ENCODE data around the gene GNAT2. TPM values are rescaled to one million over a fixed set of nuclear protein-coding genes. Genes with fewer than 3 reads are reported as not detected.

GNAT2 gene
- total RNA-seq, 1 donor from 2014 or later: not detected

DNA sequence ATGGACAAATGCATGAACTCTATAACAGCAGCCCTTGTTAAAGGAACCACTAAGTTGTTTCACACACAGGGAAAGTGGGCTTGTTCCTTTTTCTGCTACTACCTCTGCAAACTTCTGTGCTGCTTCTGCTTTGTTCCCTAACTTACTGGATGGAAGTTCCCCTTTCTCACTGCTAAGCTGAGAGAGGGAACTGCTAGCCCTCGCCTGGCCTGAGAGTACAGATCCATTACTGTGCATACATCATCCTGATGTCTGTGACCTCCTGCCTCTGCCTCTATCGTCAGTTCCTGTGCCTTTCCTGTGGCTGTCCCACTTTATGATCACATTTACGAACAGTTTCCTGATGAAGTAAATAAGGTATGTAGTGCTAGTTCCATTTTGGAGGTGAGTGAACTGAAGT lies 3.5 kb downstream of the GNAT2 start:
- FAIRE-seq: no peak
- DNase-seq (ENCODE audit: low spot score in 2 of 2): no peak

DNA sequence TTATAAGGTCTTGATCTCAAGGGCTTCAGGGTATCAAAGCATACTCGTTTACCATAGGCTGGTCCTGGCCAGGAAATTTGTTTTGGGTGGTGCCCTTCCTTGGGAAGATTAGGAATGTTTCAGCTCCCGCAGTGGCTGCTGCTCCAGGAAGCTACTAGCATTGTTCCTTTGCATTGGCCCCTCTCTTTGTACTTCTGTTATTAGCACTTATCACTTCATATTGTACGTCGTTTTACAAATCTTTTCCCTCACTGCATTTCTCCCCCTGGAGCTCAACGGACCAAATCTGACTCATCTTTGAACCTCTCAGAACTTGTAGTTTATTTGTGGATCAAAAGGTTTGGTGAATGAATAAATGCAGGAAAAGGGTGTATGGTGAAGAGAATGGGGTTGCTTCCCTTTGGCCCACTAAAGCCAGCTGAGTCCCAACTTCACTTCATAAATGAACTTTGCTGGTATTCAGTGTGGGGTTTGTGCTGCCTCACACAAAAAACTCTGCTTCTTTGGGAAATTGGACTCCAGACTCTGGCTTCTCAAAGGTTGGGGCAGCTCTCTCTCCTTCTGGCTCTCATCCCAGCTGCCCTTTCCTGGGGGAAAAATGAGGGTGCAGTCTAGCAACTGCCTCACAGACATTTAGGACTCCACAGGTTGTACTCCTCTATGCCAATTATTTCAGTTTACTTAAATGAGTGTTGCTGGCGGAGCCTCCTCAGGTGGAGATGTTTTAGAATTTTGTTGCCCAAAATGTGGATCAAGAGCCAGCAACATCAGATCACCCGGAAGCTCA lies 5.9 kb downstream of the GNAT2 start:
- FAIRE-seq (no peak), DNase-seq (ENCODE audit: low spot score in 2 of 2) (no peak)

DNA sequence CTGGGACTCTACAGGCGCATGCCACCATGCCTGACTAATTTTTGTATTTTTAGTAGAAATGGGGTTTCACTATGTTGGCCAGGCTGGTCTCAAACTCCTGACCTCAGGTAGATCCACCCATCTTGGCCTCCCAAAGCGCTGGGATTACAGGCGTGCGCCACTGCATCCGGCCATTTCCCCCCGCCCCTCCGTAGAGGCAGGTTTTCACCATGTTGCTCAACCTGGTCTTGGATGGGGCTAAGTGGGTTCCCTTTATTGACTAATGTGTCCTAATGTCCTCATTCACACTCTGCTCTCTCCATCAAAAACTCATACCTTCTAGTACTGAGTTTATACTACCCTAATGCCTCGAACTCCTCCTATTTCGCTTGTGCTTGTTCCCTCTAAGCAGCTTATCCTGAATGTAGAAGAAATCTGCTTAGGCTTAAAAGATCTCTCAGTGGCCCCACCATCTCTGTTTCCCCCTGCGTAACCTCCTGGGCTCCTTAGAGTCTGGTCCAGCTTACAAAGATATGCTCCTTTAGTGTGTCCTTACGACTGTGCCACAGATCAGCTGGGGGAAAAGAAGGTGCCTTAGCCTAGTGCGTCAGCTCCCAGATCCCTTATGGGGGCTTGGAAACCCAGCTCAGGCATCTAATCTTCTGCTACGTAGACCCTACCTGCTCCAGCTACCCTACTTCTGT lies 8.0 kb downstream of the GNAT2 start:
- DNase-seq (ENCODE audit: low spot score in 2 of 2): no peak

DNA sequence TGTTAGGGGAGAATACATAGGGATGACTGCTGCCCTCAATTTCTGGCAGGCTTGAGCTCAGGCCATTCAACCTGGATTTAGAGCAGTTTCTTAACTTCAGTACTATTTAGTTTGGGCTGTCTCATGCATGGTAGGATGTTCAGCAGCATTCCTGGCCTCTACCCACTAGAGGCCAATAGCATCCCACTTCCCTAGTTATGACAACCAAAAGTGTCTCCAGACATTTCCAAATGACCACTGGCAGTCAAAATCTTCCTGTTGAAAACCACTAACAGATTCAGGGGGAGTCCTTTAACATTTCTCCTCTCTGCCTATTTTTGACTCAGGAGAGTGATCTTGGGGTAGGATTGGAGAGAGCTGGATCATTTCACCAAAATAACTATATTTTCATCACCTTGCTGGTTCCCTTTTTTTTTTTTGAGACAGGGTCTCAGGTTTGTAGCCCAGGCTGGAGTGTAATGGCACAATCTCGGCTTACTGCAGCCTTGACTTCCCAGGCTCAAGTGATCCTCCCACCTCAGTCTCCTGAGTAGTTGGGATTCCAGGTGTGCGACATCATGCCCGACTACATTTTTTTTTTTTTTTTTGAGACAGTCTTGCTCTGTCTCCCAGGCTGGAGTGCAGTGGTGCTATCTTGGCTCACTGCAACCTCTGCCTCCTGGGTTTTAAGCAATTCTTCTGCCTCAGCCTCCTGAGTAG lies 8.7 kb downstream of the GNAT2 start:
- no peak for FAIRE-seq
- DNase-seq (ENCODE audit: low spot score in 2 of 2): no peak

More for the DNA sequence above, 8.0 kb downstream of the GNAT2 start:
- no peak for FAIRE-seq

DNA sequence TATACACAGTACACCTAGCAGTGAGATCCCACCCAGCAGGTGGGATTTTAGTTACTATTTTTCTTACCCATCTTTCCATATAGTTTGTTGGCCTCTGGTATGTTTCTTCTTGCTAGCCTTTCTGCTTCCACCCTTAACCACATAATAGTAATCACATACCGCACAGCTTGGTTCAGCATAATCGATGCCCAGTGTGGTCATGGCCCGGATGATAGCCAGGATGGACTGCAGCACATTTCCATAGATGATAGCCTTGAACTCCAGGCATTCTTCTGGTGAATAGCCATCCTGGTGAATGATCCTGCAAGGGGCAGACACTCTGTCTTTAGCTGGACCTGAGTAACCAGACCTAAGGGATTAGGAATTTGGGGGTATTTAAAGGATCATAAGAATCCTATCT lies 9.5 kb downstream of the GNAT2 start:
- DNase-seq (ENCODE audit: low spot score in 2 of 2): no peak
- FAIRE-seq: no peak

DNA sequence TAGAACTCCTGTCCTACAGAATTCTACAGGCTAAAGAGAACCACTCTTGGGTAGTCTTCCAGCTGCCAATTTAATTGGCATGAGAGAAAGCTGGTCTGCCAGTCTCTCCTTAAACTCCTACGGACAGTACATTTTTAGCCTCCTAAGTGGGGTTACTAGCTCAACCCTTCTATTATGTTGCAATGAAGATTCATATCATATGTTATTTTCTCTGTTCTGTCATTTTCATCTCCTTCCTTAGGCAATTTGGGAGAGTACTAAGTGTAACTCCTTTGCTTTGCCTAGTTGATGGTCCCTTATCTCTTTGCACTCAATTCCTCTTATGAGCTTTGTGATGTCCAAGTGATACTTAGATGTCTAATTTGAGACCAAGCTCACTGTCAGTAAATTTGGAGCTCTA lies 14.0 kb downstream of the GNAT2 start:
- no peak for FAIRE-seq
- no peak for DNase-seq (ENCODE audit: low spot score in 2 of 2)

DNA sequence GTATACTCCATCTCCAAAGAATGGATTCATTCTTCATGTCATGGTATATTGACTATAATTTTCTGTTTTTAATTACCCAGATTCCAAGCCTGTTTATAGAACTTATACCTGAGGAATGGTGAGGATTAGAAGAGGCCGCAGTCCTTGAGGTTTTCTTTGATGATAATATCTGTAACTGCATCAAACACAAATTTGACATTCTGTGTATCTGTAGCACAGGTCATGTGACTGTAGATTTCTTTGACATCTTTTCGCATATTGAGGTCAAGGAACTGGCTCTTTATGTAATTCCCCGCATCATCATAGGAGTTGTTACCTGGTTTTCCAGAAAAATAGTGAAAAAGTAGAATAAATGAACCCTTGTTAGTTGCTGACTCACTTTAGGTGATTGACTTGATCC lies 16.2 kb downstream of the GNAT2 start:
- DNase-seq (ENCODE audit: low spot score in 2 of 2) (no peak), FAIRE-seq (no peak)

DNA sequence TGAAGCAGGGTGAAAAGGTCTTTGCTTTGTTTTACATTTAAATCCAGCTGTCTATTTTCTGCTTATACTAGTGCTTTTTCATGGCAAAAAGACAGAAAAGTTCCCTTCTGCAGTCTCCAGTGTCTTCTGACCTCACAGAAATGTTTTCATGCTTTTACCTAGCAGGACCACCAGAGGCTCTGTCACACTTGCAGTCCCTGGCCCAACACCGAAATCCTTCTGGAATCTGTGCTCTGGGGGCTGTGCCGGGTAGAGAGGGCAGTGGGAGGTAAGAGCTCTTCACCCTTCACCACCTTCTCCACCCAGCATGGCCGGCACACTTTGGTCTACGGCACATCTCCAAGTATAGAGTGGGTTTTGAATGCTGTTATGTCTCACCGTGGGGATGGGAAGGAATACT lies 20.8 kb downstream of the GNAT2 start:
- DNase-seq (ENCODE audit: low spot score in 2 of 2): no peak
- no peak for FAIRE-seq

DNA sequence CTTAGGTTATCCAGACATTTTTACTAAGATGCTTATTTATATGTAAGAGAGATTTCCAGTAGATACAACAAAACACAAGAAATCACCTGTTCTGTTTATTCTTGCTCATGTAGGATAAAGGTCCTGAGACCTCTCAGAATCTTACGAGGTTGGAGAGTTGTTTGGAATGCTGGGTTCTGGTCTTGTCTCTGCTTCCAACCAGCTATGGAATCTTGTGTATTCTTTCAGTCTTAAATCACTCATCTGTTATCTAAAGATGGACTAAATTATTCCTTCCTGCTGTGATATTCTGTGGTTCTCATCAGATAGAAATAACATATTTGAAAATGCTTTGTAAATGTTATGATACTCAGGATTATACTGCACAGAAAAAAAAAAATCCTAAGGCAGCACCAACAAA lies 21.3 kb downstream of the GNAT2 start:
- DNase-seq (ENCODE audit: low spot score in 2 of 2) (no peak), FAIRE-seq (no peak)

DNA sequence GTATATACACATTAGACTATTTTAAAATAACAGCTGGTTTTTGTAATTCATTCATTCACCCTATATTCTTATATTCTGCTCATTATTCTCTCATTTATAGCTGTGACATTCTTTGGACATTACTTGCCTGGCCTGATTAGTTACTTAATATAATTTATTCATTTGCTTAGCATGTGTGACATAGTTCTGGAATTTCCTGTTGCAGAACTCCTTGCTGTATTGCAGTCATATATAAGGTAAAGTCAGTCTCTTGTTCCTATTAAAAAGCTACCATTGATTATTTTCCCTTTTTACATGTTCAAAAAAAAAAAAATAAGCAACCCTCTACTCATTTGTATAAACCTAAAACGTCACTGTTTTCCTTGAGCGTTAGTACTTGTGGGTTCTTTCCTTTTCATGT lies 23.9 kb downstream of the GNAT2 start:
- no peak for DNase-seq (ENCODE audit: low spot score in 2 of 2)
- FAIRE-seq: no peak

DNA sequence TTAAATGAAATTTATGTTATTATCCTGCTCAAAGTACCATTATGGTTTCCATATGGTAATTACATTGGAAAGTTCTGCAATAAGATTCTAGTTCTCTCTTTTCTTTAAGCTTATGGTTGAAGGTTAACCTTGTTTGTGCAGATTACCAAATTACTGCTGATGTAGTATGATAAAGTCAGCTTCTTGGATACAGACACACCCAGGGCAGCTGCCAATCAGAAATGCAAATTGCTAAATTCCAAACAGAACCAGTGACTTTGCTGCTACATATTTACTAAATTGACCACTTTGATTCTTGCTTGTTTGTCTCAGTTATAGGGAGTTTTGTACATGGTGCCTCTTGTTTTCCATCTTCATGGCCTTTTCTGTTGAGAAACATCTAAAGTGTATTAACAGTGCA lies 26.5 kb downstream of the GNAT2 start:
- FAIRE-seq (no peak), DNase-seq (ENCODE audit: low spot score in 2 of 2) (no peak)

DNA sequence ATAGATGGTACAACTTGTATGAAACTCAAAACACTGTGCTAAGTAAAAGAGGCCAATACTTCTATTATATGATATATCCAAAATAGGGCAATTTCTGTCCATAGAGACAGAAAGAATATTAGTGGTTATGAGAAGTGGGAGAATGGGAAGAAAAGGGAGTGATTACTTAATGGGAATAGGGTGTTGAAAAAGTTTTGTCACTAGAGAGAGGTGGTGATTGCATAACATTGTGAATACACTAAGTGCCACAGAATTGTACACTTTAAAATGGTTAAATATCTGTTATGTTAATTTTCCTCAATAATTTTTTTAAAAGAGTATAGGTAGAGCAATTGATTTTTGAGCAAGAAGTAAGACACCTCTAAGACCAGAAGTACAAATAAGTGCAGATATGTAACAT lies 29.7 kb downstream of the GNAT2 start:
- FAIRE-seq: no peak

DNA sequence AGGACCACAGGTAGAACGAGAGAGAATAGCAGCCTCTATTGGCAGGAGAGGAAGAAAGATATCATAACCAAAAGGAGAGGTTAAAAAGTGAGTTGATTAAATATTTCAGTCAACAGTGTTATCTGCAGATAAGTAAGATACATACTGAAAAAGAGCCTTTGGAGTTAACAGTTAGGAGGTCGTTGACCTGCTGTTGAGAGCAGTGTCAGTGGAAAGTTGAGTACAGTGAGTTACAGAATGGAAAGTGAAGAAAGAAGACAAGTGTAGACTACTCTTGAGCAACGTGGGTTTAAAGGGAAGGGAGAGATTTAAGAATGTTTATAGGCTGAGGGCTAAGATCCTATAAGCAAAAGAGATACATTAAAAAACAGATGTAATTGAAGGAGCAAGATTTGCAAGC lies 30.2 kb downstream of the GNAT2 start:
- DNase-seq (ENCODE audit: low spot score in 2 of 2) (no peak), FAIRE-seq (no peak)

More for the DNA sequence above, 29.7 kb downstream of the GNAT2 start:
- no peak for DNase-seq (ENCODE audit: low spot score in 2 of 2)

DNA sequence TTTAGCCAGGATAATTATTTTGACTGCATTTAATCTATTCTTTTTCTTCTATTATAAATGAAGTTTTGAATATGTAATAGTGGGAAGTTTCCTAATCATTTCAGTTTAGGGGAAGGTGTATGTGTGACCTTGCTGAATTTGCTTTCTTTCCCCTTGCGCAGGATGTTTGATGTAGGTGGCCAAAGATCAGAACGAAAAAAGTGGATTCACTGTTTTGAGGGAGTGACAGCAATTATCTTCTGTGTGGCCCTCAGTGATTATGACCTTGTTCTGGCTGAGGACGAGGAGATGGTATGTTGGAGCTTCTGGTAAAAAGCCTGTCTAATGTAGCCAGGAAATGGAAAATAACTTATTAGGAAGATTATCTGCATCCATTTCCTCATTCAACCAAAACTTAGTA lies 33.4 kb downstream of the GNAT2 start:
- FAIRE-seq: no peak
- no peak for DNase-seq (ENCODE audit: low spot score in 2 of 2)

DNA sequence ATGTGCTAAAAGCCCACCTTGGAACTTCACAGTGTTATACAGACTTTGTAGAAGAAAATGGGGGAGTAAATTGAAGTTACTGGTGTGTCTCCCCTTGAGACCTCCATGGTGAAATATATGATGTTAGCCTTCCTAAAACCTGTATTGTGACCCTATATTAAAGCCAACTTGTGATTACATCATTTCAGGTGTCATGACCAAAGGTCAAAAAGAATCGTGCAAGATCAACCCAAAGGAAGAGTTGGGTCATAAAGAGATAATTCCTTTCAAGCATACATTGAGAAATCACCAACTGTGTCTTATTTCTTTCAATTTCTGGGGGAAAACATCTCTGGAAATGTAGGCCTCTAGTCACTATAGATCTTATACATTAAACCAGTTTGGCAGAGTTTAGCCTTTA lies 34.6 kb downstream of the GNAT2 start:
- FAIRE-seq: no peak

DNA sequence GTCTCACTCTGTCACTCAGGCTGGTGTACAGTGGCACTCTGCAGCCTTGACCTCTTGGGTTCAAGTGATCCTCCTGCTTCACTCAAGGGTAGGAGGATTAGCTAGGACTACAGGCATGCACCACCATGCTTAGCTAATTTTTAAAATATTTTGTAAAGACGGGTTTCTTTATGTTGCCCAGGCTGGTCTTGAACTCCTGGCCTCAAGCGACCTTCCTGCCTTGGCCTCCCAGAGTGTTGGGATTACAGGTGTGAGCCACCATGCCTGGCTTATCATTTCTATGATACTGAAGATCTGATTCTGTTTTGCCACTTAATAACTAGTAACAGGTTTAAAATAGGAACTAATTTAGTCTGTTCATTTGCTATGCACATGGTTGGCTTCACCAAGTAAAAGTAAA lies 37.4 kb downstream of the GNAT2 start:
- DNase-seq (ENCODE audit: low spot score in 2 of 2) (no peak), FAIRE-seq (no peak)

More for the DNA sequence above, 34.6 kb downstream of the GNAT2 start:
- no peak for DNase-seq (ENCODE audit: low spot score in 2 of 2)

DNA sequence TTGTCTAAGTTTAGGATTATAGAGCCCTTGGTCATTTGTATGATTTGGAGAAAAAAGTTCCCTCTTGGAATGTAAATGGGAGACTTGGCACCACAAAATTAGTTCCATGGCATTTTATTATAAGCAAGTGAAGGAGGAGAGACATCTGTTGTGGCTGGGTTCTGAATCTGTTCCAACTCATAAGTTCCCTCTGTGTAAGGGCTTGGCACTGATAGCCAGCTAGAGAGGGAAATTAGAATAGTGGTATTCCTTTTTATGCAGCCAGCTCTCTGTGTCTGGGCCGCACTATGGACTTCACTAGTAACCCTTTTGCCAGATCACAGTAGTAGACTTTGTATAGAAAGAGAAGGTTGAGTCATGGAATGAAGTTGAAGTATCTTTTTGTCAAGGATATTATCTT lies 39.9 kb downstream of the GNAT2 start:
- DNase-seq (ENCODE audit: low spot score in 2 of 2): no peak

DNA sequence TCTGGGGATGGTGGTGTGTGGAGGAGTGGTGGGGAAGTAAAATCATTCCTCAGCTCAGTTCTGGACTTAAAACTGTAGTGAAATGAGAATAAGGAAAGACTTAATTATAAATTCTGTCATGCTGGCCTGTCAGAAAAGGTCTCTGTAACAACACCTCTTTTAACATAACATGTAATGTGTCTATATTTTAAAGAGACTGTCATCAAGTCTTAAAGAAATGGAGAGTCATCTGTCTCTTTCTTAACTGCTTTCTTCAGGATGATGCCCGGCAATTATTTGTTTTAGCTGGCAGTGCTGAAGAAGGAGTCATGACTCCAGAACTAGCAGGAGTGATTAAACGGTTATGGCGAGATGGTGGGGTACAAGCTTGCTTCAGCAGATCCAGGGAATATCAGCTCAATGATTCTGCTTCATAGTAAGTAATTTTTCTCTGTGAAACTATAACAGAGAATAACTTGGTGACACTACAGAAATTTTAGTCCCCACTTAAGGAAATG lies 40.4 kb downstream of the GNAT2 start:
- DNase-seq (ENCODE audit: low spot score in 2 of 2): no peak
- no peak for FAIRE-seq

More for the DNA sequence above, 39.9 kb downstream of the GNAT2 start:
- FAIRE-seq: no peak

DNA sequence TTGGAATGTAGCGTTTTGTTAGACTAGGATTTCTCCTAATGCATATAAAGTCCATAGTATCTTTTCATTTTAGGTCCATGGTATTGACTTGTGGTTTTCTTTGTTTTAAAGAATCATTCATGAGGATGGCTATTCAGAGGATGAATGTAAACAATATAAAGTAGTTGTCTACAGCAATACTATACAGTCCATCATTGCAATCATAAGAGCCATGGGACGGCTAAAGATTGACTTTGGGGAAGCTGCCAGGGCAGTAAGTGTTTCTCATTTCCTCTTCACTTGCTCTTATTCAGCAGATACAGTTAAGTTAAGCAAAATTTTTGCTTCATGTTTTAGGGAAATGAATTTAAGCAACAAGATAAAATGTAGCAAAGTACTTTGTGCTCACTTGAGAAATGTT lies 45.6 kb downstream of the GNAT2 start:
- FAIRE-seq (no peak), DNase-seq (ENCODE audit: low spot score in 2 of 2) (no peak)

DNA sequence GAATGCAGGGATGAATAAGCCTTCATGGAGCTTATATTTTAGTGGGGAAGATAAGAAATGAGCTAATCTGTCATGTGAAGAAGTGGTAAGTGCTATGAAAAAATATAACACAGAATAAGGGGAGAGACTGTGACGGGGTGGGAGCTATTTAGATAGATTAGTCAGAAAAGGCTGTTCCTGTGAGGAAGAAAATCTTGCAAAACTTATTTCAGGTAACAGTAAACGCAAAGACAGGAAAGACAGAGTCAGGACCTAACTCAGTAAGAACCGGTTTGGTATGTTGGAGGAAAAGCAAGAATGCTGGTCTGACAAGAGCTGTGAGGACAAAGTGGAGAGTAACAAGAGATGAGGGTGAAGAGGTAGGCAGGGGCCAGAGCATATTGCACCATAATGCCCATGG lies 49.0 kb downstream of the GNAT2 start:
- FAIRE-seq (no peak), DNase-seq (ENCODE audit: low spot score in 2 of 2) (no peak)

DNA sequence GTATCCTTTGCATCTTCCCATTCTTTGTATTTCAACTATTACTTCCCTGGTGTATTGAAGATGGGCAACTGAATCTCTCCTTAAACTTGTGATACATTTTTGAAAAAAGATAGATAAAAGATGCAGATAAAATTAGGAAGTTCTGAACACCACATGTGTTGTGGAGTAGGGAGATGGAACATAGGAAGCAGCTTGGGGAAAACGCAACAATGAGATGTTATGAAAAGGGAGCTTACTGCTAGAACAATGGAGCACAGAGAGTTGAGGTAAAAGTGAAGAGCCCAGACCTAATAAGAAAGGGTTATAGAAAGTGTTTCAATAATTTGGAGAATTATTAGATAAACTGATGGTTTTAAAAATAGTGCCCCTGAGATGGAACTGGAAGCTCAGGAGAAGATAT lies 50.1 kb downstream of the GNAT2 start:
- no peak for DNase-seq (ENCODE audit: low spot score in 2 of 2)
- no peak for FAIRE-seq
